GM12878 (cell line): ENCODE measurements around the gene TMEM259. TPM values are rescaled to one million over a fixed set of nuclear protein-coding genes. Genes with fewer than 3 reads are reported as not detected.

Source experiments
- ATF7 ChIP-seq: fragments of 450-650 bp; IDR thresholded peaks from 2 replicates; pipeline ENCODE4 v1.6.1; 2016; ENCODE audit warnings: low read depth, mild to moderate bottlenecking
- CBX3 ChIP-seq: fragments of 200-600 bp; sonication (generic); IDR thresholded peaks from 2 replicates; pipeline ENCODE4 v1.6.1; 2016; ENCODE audit warnings: low read depth, borderline replicate concordance
- CREM ChIP-seq: IDR thresholded peaks from 2 replicates; pipeline ENCODE4 v1.6.1; 2014; ENCODE audit warnings: antibody characterized with exemption, low read depth
- DPF2 ChIP-seq: fragments of 450-650 bp; IDR thresholded peaks from 2 replicates; pipeline ENCODE4 v1.6.1; 2017; ENCODE audit warnings: mild to moderate bottlenecking
- E4F1 ChIP-seq: fragments of 450-650 bp; IDR thresholded peaks from 2 replicates; pipeline ENCODE4 v1.6.1; 2018; ENCODE audit warnings: borderline replicate concordance, mild to moderate bottlenecking; ENCODE audit not compliant: partially characterized antibody
- GATAD2B ChIP-seq: fragments of 450-650 bp; conservative IDR thresholded peaks from 2 replicates; pipeline ENCODE4 v1.6.1; 2017; ENCODE audit warnings: low read depth, mild to moderate bottlenecking, moderate library complexity
- IKZF1 ChIP-seq: fragments of 450-650 bp; conservative IDR thresholded peaks from 2 replicates; pipeline ENCODE4 v1.6.1; 2017; ENCODE audit warnings: antibody characterized with exemption, mild to moderate bottlenecking
- MYC ChIP-seq: IDR thresholded peaks from 2 replicates; pipeline ENCODE4 v1.6.1; 2011; ENCODE audit warnings: mild to moderate bottlenecking, low read length, moderate library complexity, inconsistent platforms; ENCODE audit not compliant: insufficient read depth, insufficient replicate concordance, insufficient read length, severe bottlenecking
- POLR2A ChIP-seq: IDR thresholded peaks from 2 replicates; pipeline ENCODE4 v1.6.1; 2011; ENCODE audit warnings: low read depth, mild to moderate bottlenecking, low read length
- RELA ChIP-seq: fragments of 450-650 bp; IDR thresholded peaks from 2 replicates; pipeline ENCODE4 v1.8.0; 2014; ENCODE audit warnings: borderline replicate concordance; ENCODE audit not compliant: partially characterized antibody
- RUNX3 ChIP-seq: IDR thresholded peaks from 2 replicates; pipeline ENCODE4 v1.6.1; 2012; ENCODE audit warnings: low read length, inconsistent platforms
- SMARCA5 ChIP-seq: fragments of 450-650 bp; IDR thresholded peaks from 2 replicates; pipeline ENCODE4 v1.6.1; 2017; ENCODE audit warnings: mild to moderate bottlenecking
- TCF12 ChIP-seq: IDR thresholded peaks from 2 replicates; pipeline ENCODE4 v1.6.1; 2011; ENCODE audit warnings: low read depth, mild to moderate bottlenecking, low read length
- TCF7 ChIP-seq: IDR thresholded peaks from 2 replicates; pipeline ENCODE4 v1.6.1; 2014; ENCODE audit warnings: antibody characterized with exemption, borderline replicate concordance
- ZNF592 ChIP-seq: fragments of 450-650 bp; IDR thresholded peaks from 2 replicates; pipeline ENCODE4 v1.6.1; 2017; ENCODE audit warnings: mild to moderate bottlenecking, moderate library complexity
- ZNF622 ChIP-seq: fragments of 450-650 bp; IDR thresholded peaks from 2 replicates; pipeline ENCODE4 v1.6.1; 2017; ENCODE audit warnings: mild to moderate bottlenecking, inconsistent platforms
- polyA plus RNA-seq, 11 experiments: library from polyadenylated mRNA; depleted of rRNA in 4 of 11; unstranded in 6 of 11; stranded (reverse) in 5 of 11; fragments of >200 nt; fragmentation: Nextera tagmentation in 4 of 11; fragmentation: Illumina TruSeq in 1 of 11; extraction: Ambion mirVana in 4 of 11; extraction: Trizol in 1 of 11; gene quantifications; 1 replicate in 1 of 11; 2 replicates in 10 of 11; pipeline versions ENCODE4 v1.2.1 to v1.2.3, GENCODE V29; 2011 to 2016; ENCODE audit warnings: inconsistent platforms in 2 of 11, missing spikeins in 2 of 11, low read depth in 1 of 11
- total RNA-seq, 4 experiments: library from RNA; depleted of rRNA in 3 of 4; stranded (reverse); fragments of >200 nt in 3 of 4; fragmentation: Illumina TruSeq in 1 of 4; extraction: Trizol in 1 of 4; gene quantifications; 2 replicates each; pipeline versions ENCODE4 v1.2.1 to v1.2.3, GENCODE V29; 2013 to 2021
- TF ChIP-seq, protein P1 (sequence below): fragments of 450-650 bp; IDR thresholded peaks from 2 replicates; pipeline ENCODE4 v1.6.1; 2017; ENCODE audit warnings: low read depth, mild to moderate bottlenecking, moderate library complexity
- TF ChIP-seq, protein P2 (sequence below): fragments of 450-650 bp; IDR thresholded peaks from 2 replicates; pipeline ENCODE4 v1.6.1; 2016; ENCODE audit warnings: mild to moderate bottlenecking, moderate library complexity, borderline replicate concordance

Gene TMEM259
- total and polyA plus RNA-seq, 10 of the 15 experiments (the other 5 are each of a cell fraction or from before 2014, with no cell fraction given) = 0.43 to 184 (median 62.0) TPM

DNA sequence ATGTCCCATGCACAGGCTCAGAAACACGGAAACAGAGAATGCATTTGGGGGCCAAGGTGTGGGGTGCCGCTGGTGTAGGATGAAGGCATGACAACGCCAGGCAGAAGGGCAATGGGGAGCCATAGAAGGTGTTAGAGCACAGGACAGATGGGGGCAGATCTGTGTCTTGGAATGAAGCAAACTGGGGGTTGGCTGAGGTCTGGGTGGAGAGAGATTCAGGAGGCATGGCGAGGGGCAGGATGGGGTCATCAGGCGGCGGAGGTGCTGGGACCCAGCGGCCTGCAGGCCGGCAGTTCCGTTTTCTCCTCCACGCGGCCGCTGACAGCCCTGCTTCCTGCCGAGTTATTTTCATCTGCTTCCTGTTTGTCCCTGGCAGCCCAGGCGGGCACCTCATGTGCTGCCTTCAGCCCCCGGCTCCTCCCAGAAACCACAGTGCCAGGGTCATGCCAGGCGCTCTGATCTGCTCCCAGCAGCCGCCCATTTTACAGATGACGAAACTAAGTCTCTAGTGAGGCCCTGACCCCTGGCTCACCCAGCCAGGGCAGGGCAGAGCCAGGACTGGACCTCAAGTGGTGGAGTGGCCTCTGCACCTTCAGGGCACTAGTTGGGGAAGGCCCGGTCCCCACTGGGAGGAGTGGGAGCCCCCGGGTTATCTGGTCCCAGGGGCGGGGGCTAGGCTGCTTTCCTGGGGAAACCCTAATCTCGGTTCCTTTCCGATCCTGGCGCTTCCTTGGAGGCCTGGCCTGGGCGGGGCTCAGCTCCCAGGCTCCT lies 48.3 kb upstream of the TMEM259 start (continued):
- TF ChIP-seq RUNX3 (peak; percentile 58), ZNF592 (no peak), TCF12 (no peak), DPF2 (peak; percentile 54), RELA (peak; percentile 28), ZNF622 (no peak), CREM (peak; percentile 33; the same call in 1 of the 2 replicates), TCF7 (no peak), POLR2A (peak; percentile 34; the same call in 1 of the 2 replicates), IKZF1 (peak; percentile 78), MYC (peak; percentile 75), E4F1 (no peak), ATF7 (0 out of 2 replicates have a peak, but pooled peaks have one; percentile 22), CBX3 (no peak), SMARCA5 (peak; percentile 78), GATAD2B (peak; percentile 68; the same call in 1 of the 2 replicates)
- TF ChIP-seq, protein P1, sequence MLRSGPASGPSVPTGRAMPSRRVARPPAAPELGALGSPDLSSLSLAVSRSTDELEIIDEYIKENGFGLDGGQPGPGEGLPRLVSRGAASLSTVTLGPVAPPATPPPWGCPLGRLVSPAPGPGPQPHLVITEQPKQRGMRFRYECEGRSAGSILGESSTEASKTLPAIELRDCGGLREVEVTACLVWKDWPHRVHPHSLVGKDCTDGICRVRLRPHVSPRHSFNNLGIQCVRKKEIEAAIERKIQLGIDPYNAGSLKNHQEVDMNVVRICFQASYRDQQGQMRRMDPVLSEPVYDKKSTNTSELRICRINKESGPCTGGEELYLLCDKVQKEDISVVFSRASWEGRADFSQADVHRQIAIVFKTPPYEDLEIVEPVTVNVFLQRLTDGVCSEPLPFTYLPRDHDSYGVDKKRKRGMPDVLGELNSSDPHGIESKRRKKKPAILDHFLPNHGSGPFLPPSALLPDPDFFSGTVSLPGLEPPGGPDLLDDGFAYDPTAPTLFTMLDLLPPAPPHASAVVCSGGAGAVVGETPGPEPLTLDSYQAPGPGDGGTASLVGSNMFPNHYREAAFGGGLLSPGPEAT = 0 out of 2 replicates have a peak, but pooled peaks have one; percentile 21
- TF ChIP-seq, protein P2, sequence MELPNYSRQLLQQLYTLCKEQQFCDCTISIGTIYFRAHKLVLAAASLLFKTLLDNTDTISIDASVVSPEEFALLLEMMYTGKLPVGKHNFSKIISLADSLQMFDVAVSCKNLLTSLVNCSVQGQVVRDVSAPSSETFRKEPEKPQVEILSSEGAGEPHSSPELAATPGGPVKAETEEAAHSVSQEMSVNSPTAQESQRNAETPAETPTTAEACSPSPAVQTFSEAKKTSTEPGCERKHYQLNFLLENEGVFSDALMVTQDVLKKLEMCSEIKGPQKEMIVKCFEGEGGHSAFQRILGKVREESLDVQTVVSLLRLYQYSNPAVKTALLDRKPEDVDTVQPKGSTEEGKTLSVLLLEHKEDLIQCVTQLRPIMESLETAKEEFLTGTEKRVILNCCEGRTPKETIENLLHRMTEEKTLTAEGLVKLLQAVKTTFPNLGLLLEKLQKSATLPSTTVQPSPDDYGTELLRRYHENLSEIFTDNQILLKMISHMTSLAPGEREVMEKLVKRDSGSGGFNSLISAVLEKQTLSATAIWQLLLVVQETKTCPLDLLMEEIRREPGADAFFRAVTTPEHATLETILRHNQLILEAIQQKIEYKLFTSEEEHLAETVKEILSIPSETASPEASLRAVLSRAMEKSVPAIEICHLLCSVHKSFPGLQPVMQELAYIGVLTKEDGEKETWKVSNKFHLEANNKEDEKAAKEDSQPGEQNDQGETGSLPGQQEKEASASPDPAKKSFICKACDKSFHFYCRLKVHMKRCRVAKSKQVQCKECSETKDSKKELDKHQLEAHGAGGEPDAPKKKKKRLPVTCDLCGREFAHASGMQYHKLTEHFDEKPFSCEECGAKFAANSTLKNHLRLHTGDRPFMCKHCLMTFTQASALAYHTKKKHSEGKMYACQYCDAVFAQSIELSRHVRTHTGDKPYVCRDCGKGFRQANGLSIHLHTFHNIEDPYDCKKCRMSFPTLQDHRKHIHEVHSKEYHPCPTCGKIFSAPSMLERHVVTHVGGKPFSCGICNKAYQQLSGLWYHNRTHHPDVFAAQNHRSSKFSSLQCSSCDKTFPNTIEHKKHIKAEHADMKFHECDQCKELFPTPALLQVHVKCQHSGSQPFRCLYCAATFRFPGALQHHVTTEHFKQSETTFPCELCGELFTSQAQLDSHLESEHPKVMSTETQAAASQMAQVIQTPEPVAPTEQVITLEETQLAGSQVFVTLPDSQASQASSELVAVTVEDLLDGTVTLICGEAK = 0 out of 2 replicates have a peak, but pooled peaks have one; percentile 38
